Stimulated activated naive CD8-positive, alpha-beta T cell treated with anti-CD3 and anti-CD28 coated beads, Interleukin-15, Interleukin-2, amounts not matched to agents 100 ng/mL and 50 ng/mL, for 24 hours (primary cell): ENCODE data around the gene PYGL.

Experiments used
- H3K27ac Mint-ChIP-seq: one replicate; pipeline ENCODE4 v1.8.0; 2021; ENCODE audit warnings: mild to moderate bottlenecking, mixed read lengths
- H3K27me3 Mint-ChIP-seq: one replicate; pipeline ENCODE4 v1.8.0; 2021; ENCODE audit warnings: mixed read lengths
- H3K36me3 Mint-ChIP-seq: one replicate; pipeline ENCODE4 v1.8.0; 2021; ENCODE audit warnings: low read depth, mixed read lengths
- H3K4me1 Mint-ChIP-seq: one replicate; pipeline ENCODE4 v1.8.0; 2021; ENCODE audit warnings: low read depth, mixed read lengths
- H3K4me3 Mint-ChIP-seq: one replicate; pipeline ENCODE4 v1.8.0; 2021; ENCODE audit warnings: mild to moderate bottlenecking, mixed read lengths
- H3K9me3 Mint-ChIP-seq: one replicate; pipeline ENCODE4 v1.8.0; 2021; ENCODE audit warnings: mixed read lengths

The PYGL gene

DNA sequence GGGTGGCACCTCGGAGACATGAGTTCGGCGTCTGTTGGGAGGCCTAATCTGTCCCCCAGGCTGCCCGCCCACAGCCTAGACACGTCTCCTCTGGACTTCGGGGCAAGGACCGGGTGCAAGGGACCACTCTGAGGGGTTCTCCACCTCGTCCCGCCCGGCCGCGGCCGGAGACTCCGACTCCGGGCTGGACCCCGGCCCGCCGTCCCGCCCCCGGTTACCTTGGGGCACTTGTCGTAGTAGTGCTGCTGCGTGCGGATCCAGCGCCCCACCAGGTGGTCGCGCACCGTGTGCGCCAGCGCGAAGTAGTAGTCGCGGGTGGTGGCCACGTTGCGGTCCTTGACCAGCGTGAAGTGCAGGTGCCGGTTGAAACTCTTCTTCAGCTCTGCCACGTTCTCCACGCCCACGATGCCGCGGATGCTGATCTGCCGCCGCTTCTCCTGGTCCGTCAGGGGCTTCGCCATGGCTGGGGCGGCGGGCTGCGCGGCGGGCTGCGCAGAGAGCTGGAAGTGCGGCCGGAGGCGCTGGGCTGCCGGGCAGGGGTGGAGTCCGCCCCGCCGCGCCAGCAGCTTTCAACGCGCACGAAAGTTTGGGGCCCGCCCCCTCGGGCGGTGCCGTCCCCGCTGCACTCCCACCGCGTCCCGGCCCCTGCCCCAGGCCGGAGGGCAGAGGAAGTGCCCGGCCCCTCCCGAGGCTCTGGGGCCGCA is at the start of gene PYGL:
Gene PYGL, minus strand, starts transcription at position 541 of the 704 bp plus-strand sequence. Its CDS starts 80 bp downstream, at position 461.
- no peaks in the 10 kb centered on the region for H3K9me3 Mint-ChIP-seq
- no peaks in the 10 kb centered on the region for H3K36me3 Mint-ChIP-seq
- peaks cover 45% of the 10 kb centered on the region for H3K27me3 Mint-ChIP-seq
- peak within 1 kb of the TSS; percentile 84 for H3K4me3 Mint-ChIP-seq
- peak within 1 kb of the TSS; percentile 52 for H3K27ac Mint-ChIP-seq
- peaks cover 11% of the 10 kb centered on the region for H3K4me1 Mint-ChIP-seq

GRCh38 chr14:50985859-50986331 is 41.6 kb upstream of the PYGL start:
- Mint-ChIP-seq H3K4me3 (no peak overlapping the region), H3K36me3 (no peaks in the 10 kb centered on the region), H3K9me3 (no peaks in the 10 kb centered on the region), H3K27ac (no peak overlapping the region), H3K4me1 (no peaks in the 10 kb centered on the region), H3K27me3 (no peaks in the 10 kb centered on the region)

GRCh38 chr14:50985124-50985858 is 41.0 kb upstream of the PYGL start:
- Mint-ChIP-seq H3K27me3 (no peaks in the 10 kb centered on the region), H3K4me3 (no peak overlapping the region), H3K4me1 (no peaks in the 10 kb centered on the region), H3K9me3 (no peaks in the 10 kb centered on the region), H3K27ac (no peak overlapping the region), H3K36me3 (no peaks in the 10 kb centered on the region)

GRCh38 chr14:50984036-50984710 is 39.9 kb upstream of the PYGL start:
- Mint-ChIP-seq H3K27ac (no peak overlapping the region), H3K4me3 (no peak overlapping the region), H3K27me3 (no peaks in the 10 kb centered on the region), H3K4me1 (no peaks in the 10 kb centered on the region), H3K9me3 (no peaks in the 10 kb centered on the region), H3K36me3 (no peaks in the 10 kb centered on the region)

DNA sequence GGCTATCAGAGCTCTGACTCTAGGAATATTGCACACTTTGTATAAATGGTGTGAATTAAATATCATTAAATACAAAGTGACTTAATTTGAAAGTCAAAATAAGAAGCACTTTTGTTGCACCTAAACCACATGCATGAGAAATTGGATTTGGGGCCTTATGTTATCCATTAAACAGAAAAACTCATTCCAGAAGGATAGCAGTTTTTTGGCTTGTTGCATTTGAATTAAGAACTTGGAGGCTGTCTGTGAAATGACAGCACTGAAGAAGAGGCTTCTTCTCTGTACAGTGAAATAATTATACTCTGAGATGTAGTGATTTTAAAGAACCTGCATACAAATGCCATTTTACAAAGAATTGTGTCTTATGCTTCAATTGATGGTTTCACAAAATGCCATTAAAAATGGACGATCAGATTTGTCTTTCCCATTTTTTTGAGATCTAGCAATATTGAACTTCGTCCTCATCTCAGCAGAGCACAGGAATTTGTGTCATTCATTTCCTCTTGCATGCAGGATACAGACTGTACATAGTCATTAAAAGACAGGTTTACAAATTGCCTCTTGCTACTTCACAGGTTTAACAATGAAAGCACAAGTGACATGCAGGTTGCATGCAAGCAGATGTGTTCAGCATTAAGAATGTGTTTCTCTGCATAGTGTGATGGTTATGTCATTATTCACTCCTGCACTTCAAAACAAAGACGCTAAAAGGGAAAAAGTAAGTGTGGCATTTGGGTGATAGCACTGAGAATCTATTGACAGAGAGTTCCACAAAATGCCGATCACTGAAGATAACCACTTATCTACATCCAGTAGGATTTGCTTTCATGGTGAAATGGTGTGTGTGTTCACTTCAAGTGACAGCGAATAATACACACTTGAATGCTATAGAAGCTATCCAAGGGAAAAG is 35.9 kb upstream of the PYGL start:
- Mint-ChIP-seq H3K36me3 (no peaks in the 10 kb centered on the region), H3K27me3 (no peaks in the 10 kb centered on the region), H3K27ac (no peak overlapping the region), H3K4me1 (no peaks in the 10 kb centered on the region), H3K4me3 (no peak overlapping the region), H3K9me3 (no peaks in the 10 kb centered on the region)

DNA sequence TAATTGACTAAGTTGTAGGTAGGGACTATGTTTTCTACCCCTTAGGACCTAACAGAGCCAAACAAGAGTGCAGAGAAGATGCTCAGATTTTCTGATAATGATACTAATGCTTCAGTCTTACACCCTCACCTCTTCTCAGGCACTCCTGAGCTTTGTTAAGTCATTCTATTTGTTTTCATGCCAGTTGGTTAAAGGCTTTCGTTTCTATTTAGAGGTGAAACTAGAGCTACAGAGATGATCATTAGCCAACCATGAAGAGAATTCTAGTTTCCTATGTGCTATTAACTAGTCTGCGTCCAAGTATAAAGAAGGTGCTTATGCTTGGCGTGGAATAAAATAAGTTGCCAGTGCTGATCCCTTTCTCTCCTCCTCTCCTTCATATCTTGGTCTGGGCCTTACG is 34.6 kb upstream of the PYGL start:
- Mint-ChIP-seq H3K9me3 (no peaks in the 10 kb centered on the region), H3K4me3 (no peak overlapping the region), H3K27ac (no peak overlapping the region), H3K36me3 (no peaks in the 10 kb centered on the region), H3K4me1 (no peaks in the 10 kb centered on the region), H3K27me3 (no peaks in the 10 kb centered on the region)

DNA sequence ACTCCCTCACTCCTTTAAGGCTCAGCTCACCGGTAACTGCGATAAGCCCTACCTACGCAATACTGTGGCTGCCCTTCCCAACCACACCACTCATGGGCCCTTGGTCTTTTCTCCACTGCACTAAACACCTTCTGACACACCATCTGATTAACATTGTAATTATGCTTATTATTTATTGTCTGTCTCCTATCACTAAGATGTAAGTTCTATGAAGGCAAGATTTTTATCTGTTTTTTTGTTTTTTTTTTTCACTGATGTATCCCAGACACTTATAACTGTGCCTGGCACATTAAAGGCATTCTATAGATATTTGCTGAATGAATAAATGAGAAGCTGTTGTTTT is 34.2 kb upstream of the PYGL start:
- Mint-ChIP-seq H3K4me3 (no peak overlapping the region), H3K36me3 (no peaks in the 10 kb centered on the region), H3K9me3 (no peaks in the 10 kb centered on the region), H3K27me3 (no peaks in the 10 kb centered on the region), H3K4me1 (no peaks in the 10 kb centered on the region), H3K27ac (no peak overlapping the region)

DNA sequence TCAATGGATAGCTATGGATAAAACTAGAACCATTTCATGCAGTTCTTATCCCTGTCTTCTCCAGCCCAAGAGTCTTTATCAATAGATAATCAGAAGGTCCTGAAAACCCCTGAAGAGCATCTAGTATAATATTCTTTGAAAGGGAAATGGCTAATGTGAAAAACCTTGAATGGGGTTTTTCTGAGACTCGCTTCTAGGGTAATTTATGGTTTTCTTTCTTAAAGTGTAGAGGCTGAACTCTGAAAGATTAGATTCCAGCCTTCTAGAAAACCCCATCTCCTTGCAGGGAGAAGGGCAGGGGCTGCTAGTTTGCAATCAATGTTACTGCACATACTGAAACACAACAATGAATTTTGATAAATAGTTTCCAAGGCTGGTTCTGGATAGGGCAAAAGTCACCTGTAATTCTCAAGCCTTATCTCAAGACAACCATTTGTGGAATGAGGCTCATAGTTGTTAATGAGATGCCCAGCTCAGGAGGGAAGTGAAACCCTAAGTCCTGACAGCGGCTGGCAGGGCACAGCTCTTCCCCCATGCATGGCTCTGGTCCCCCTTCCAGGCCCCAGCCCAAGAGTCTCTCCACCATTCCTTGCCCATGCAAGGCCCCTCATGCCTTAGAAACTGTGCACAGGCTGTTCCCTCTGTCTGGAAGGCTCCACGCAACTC is 33.7 kb upstream of the PYGL start:
- H3K4me1 Mint-ChIP-seq: no peaks in the 10 kb centered on the region
- H3K4me3 Mint-ChIP-seq: no peak overlapping the region
- H3K36me3 Mint-ChIP-seq: no peaks in the 10 kb centered on the region
- no peaks in the 10 kb centered on the region for H3K27me3 Mint-ChIP-seq
- H3K27ac Mint-ChIP-seq: no peak overlapping the region
- H3K9me3 Mint-ChIP-seq: no peaks in the 10 kb centered on the region

DNA sequence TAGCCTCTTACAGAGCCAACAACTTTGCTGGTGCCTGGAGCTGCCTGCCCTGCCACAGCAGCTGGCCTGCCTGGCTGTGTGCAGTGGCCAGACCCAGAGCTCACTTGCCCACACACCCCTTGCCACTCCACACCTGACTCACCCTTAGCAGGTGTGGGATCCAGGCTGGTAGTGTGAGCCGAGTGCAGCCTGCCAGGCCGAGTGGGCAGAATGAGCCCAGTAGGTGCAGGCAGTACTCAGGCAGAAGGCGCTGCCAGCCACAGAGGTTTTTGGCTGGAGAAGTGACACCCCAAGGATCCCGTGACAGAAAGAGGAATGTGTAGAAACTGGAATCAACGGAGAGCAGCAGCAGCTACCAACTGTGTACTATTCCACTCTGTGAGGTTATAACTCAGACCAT is 29.8 kb upstream of the PYGL start:
- no peak overlapping the region for H3K27ac Mint-ChIP-seq
- no peaks in the 10 kb centered on the region for H3K9me3 Mint-ChIP-seq
- H3K4me1 Mint-ChIP-seq: no peaks in the 10 kb centered on the region
- no peaks in the 10 kb centered on the region for H3K36me3 Mint-ChIP-seq
- H3K4me3 Mint-ChIP-seq: no peak overlapping the region
- H3K27me3 Mint-ChIP-seq: peaks cover 5% of the 10 kb centered on the region

DNA sequence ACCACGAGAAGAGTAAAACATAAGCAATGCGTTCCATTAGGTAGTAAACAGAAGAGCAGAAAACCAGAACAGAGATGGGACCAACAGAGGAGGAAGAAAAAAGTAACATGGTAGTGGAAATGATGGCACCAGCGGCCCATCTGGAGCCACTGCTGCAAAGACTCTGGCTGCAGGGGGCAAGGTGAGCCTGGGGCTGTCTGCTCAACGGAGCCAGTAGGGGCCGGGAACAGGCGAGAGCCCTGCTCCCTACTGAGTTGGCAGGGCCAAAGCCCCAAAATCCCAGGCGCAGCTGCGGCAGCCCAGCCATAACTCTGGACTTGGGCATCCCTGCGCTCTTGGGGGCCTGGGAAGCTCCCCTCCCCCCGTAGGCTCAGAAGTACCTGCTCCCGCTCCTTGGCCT is 28.5 kb upstream of the PYGL start:
- Mint-ChIP-seq H3K9me3 (no peaks in the 10 kb centered on the region), H3K36me3 (no peaks in the 10 kb centered on the region), H3K4me1 (no peaks in the 10 kb centered on the region), H3K27ac (no peak overlapping the region), H3K27me3 (peaks cover 5% of the 10 kb centered on the region), H3K4me3 (no peak overlapping the region)

DNA sequence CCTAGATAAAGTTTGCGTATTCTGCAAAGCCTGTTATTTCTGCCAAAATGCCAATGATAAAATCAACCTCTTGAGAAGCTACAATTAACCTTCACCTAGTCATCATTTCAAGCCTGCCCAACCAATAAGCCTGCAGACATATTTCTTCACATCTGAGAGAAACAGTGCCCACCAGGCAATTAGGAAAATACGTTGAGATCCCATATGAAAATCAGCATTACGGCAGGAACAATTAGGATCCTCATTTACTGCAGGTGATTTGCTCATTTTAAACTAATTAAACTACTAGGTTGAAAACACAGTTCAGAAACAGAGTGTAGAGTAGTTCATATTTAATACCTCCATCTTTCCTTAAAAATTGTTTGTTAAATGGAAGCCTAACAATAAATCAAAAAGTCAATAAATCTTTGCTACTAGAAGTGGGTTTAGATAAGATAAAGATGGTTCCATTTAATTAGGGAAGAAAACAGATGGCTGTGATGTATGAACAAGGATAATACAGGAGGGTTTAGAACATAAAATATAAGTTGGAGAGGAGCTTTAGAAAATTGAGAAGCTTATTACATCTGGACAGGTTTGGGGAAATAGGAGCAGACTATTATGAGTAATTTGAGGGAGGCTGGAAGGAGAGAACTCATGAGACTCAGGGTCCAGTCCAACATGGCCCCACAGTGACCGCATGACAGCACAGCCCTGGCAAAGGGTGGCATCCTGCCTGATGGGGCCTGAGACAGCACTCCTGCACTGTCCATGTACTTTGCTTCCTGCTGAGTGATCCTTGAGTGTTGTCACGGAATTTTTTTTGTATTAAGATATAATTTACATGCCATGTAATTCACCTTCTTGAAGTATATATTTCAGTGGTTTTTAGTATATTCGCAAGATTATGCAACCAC is 26.9 kb upstream of the PYGL start:
- Mint-ChIP-seq H3K4me1 (no peaks in the 10 kb centered on the region), H3K4me3 (no peak overlapping the region), H3K36me3 (no peaks in the 10 kb centered on the region), H3K27ac (no peak overlapping the region), H3K27me3 (peaks cover 5% of the 10 kb centered on the region), H3K9me3 (no peaks in the 10 kb centered on the region)

DNA sequence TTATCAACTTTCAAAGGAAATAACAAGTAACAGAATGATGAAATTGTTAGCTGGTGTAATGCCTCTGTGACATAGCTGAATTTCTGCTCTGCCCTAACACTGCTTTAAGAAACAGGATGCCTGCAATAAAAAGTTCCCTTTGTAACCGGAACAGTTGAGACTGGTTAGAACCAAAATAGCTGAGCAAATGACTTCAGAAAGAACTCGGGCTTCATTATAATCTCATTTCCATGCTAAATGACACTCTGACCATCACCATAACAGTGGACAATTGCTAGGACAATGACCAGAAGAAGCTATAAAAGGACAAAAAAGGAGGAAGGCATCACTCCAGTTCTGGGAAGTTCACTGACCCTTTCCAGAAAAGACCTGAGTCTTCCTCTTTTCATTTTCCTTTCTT is 23.5 kb upstream of the PYGL start:
- no peaks in the 10 kb centered on the region for H3K9me3 Mint-ChIP-seq
- no peaks in the 10 kb centered on the region for H3K4me1 Mint-ChIP-seq
- no peak overlapping the region for H3K27ac Mint-ChIP-seq
- peaks cover 5% of the 10 kb centered on the region for H3K27me3 Mint-ChIP-seq
- no peak overlapping the region for H3K4me3 Mint-ChIP-seq
- H3K36me3 Mint-ChIP-seq: no peaks in the 10 kb centered on the region

- H3K36me3 Mint-ChIP-seq: no peaks in the 10 kb centered on the region
- no peaks in the 10 kb centered on the region for H3K9me3 Mint-ChIP-seq
- H3K27ac Mint-ChIP-seq: no peak overlapping the region
- H3K4me3 Mint-ChIP-seq: no peak overlapping the region
- H3K4me1 Mint-ChIP-seq: no peaks in the 10 kb centered on the region
- peaks cover 5% of the 10 kb centered on the region for H3K27me3 Mint-ChIP-seq
Observed at GRCh38 chr14:50967103-50967502, 22.8 kb upstream of the PYGL start.
